Measurements from ENCODE around the gene ST3GAL3. TPM values are rescaled to one million over a fixed set of nuclear protein-coding genes. Genes with fewer than 3 reads are reported as not detected.

ST3GAL3 gene
- total RNA-seq, 1 experiment from 2014 or later: 20.0 TPM

- H3K27ac Mint-ChIP-seq (ENCODE audit: unreplicated experiment): no peak overlapping the region
- CTCF ChIA-PET: no interaction called here
- no TSS peak for BruUV-seq (replicated peaks)
- no peaks in the 10 kb centered on the region for H3K9me3 Mint-ChIP-seq (ENCODE audit: low read depth, unreplicated experiment)
- no peaks in the 10 kb centered on the region for H3K27me3 Mint-ChIP-seq (ENCODE audit: unreplicated experiment)
- H3K4me1 Mint-ChIP-seq (ENCODE audit: low read depth, unreplicated experiment): peaks cover 32% of the 10 kb centered on the region
- no peak overlapping the region for H3K4me3 Mint-ChIP-seq (ENCODE audit: low read depth, unreplicated experiment)
- no peak for DNase-seq
- peaks cover 2% of the 10 kb centered on the region for H3K36me3 Mint-ChIP-seq (ENCODE audit: insufficient read depth, unreplicated experiment)
- intact Hi-C loops (cut with micrococcal nuclease; ENCODE audit: unreplicated experiment): loop anchor here (5.0 kb wide), 2 partner anchors 54 to 81 kb away; partner anchors contain the start of gene ARTN
- TF ChIP-seq CTCF (IDR thresholded peaks at IDR 0.05; ENCODE audit: unreplicated experiment): no peak
Observed at GRCh38 chr1:43851561-43852338, 144.4 kb downstream of the ST3GAL3 start.

GRCh38 chr1:43853161-43853921, 146.0 kb downstream of the ST3GAL3 start:
- Mint-ChIP-seq H3K27me3 (ENCODE audit: unreplicated experiment) (no peaks in the 10 kb centered on the region), H3K27ac (ENCODE audit: unreplicated experiment) (no peak overlapping the region), H3K4me1 (ENCODE audit: low read depth, unreplicated experiment) (peaks cover 46% of the 10 kb centered on the region), H3K36me3 (ENCODE audit: insufficient read depth, unreplicated experiment) (peaks cover 5% of the 10 kb centered on the region), H3K4me3 (ENCODE audit: low read depth, unreplicated experiment) (no peak overlapping the region), H3K9me3 (ENCODE audit: low read depth, unreplicated experiment) (no peaks in the 10 kb centered on the region)
- TF ChIP-seq CTCF (IDR thresholded peaks at IDR 0.05; ENCODE audit: unreplicated experiment): no peak
- DNase-seq: peak; percentile 70
- intact Hi-C loops (cut with micrococcal nuclease; ENCODE audit: unreplicated experiment): loop anchor here (5.0 kb wide), 2 partner anchors 56 to 79 kb away; partner anchors contain the start of gene ARTN
- BruUV-seq (replicated peaks): no TSS peak
- CTCF ChIA-PET: interaction anchor here (0.5 to 1.0 kb wide), 3 partner anchors 55 to 90 kb away, joined by 3 to 4 read pairs (median 4); no protein-coding TSS in a partner anchor

- no TSS peak for BruUV-seq (replicated peaks)
- intact Hi-C loops (cut with micrococcal nuclease; ENCODE audit: unreplicated experiment): loop anchor here (5.0 kb wide), 2 partner anchors 57 to 78 kb away; partner anchors contain the start of gene ARTN
- CTCF ChIA-PET: no interaction called here
- H3K9me3 Mint-ChIP-seq (ENCODE audit: low read depth, unreplicated experiment): no peaks in the 10 kb centered on the region
- no peaks in the 10 kb centered on the region for H3K27me3 Mint-ChIP-seq (ENCODE audit: unreplicated experiment)
- H3K36me3 Mint-ChIP-seq (ENCODE audit: insufficient read depth, unreplicated experiment): peaks cover 5% of the 10 kb centered on the region
- no peak for TF ChIP-seq CTCF (IDR thresholded peaks at IDR 0.05; ENCODE audit: unreplicated experiment)
- no peak for DNase-seq
- no peak overlapping the region for H3K4me3 Mint-ChIP-seq (ENCODE audit: low read depth, unreplicated experiment)
- H3K4me1 Mint-ChIP-seq (ENCODE audit: low read depth, unreplicated experiment): peaks cover 48% of the 10 kb centered on the region
- H3K27ac Mint-ChIP-seq (ENCODE audit: unreplicated experiment): no peak overlapping the region
Observed at GRCh38 chr1:43854473-43854872, 147.1 kb downstream of the ST3GAL3 start.

- CTCF ChIA-PET: interaction anchor here (1.1 kb wide), 1 partner anchor 20 kb away, joined by 3 read pairs; no protein-coding TSS in a partner anchor
- no peak for DNase-seq
- intact Hi-C loops (cut with micrococcal nuclease; ENCODE audit: unreplicated experiment): no loop called here
- TF ChIP-seq CTCF (IDR thresholded peaks at IDR 0.05; ENCODE audit: unreplicated experiment): no peak
- no peaks in the 10 kb centered on the region for H3K9me3 Mint-ChIP-seq (ENCODE audit: low read depth, unreplicated experiment)
- H3K36me3 Mint-ChIP-seq (ENCODE audit: insufficient read depth, unreplicated experiment): peaks cover 5% of the 10 kb centered on the region
- H3K4me1 Mint-ChIP-seq (ENCODE audit: low read depth, unreplicated experiment): peaks cover 52% of the 10 kb centered on the region
- no peaks in the 10 kb centered on the region for H3K27me3 Mint-ChIP-seq (ENCODE audit: unreplicated experiment)
- no peak overlapping the region for H3K4me3 Mint-ChIP-seq (ENCODE audit: low read depth, unreplicated experiment)
- BruUV-seq (replicated peaks): no TSS peak
- H3K27ac Mint-ChIP-seq (ENCODE audit: unreplicated experiment): no peak overlapping the region
Observed at GRCh38 chr1:43856188-43856587, 148.9 kb downstream of the ST3GAL3 start.
